Liver (tissue), 9 donors: ENCODE results near the gene ACO2. TPM values are rescaled to one million over a fixed set of nuclear protein-coding genes. Genes with fewer than 3 reads are reported as not detected.

Experiments used
- DNase-seq: peaks from one replicate; pipeline ENCODE4 v3.0.0-alpha.2; 2017; ENCODE audit warnings: low spot score
- H3K27ac ChIP-seq, 2 donors: one replicate each; pipeline ENCODE4 v1.7.0; 2013; ENCODE audit warnings: inconsistent platforms in 2 of 2, low read length in 2 of 2, control low read depth in 1 of 2, low read depth in 1 of 2, mild to moderate bottlenecking in 1 of 2
- H3K27me3 ChIP-seq, 4 donors: one replicate each; pipeline versions ENCODE4 v1.6.1 to v1.7.0; 2013; ENCODE audit warnings: low read length in 3 of 4, inconsistent platforms in 1 of 4, mild to moderate bottlenecking in 1 of 4, moderate library complexity in 1 of 4; ENCODE audit not compliant: control insufficient read depth in 4 of 4, insufficient read depth in 4 of 4
- H3K36me3 ChIP-seq, 4 donors: one replicate each; pipeline versions ENCODE4 v1.6.1 to v1.7.0; 2013; ENCODE audit warnings: low read length in 3 of 4, mild to moderate bottlenecking in 3 of 4, low read depth in 1 of 4, moderate library complexity in 1 of 4; ENCODE audit not compliant: control insufficient read depth in 4 of 4, insufficient read depth in 3 of 4
- H3K4me1 ChIP-seq, 4 donors: one replicate each; pipeline versions ENCODE4 v1.6.1 to v1.7.0; 2013; ENCODE audit warnings: low read length in 3 of 4, mild to moderate bottlenecking in 3 of 4, moderate library complexity in 1 of 4; ENCODE audit not compliant: control insufficient read depth in 4 of 4, insufficient read depth in 4 of 4
- H3K4me3 ChIP-seq, 3 donors: one replicate each; pipeline versions ENCODE4 v1.6.1 to v1.7.0; 2013; ENCODE audit warnings: low read length in 3 of 3, control low read depth in 1 of 3, low read depth in 1 of 3, mild to moderate bottlenecking in 1 of 3
- H3K9ac ChIP-seq, 2 donors: one replicate each; pipeline ENCODE4 v1.7.0; 2013; ENCODE audit warnings: low read length in 2 of 2, mild to moderate bottlenecking in 2 of 2, moderate library complexity in 2 of 2, control low read depth in 1 of 2, low read depth in 1 of 2
- H3K9me3 ChIP-seq, 4 donors: one replicate each; pipeline versions ENCODE4 v1.6.1 to v1.7.0; 2013; ENCODE audit warnings: low read length in 3 of 4; ENCODE audit not compliant: control insufficient read depth in 4 of 4
- EGR1 ChIP-seq, 2 donors: IDR thresholded peaks; 2 replicates each; pipeline ENCODE4 v1.6.1; 2016 to 2018; ENCODE audit warnings: antibody characterized with exemption in 2 of 2, low read depth in 2 of 2
- FOXA1 ChIP-seq: IDR thresholded peaks from 2 replicates; pipeline ENCODE4 v1.6.1; 2016; ENCODE audit warnings: antibody characterized with exemption
- FOXA2 ChIP-seq: IDR thresholded peaks from 2 replicates; pipeline ENCODE4 v1.6.1; 2016; ENCODE audit warnings: antibody characterized with exemption
- GABPA ChIP-seq, 2 donors: IDR thresholded peaks in 1 of 2; conservative IDR thresholded peaks in 1 of 2; 2 replicates each; pipeline ENCODE4 v1.6.1; 2016; ENCODE audit warnings: antibody characterized with exemption in 2 of 2, mild to moderate bottlenecking in 1 of 2, moderate library complexity in 1 of 2
- HNF4A ChIP-seq, 2 donors: conservative IDR thresholded peaks; 2 replicates each; pipeline ENCODE4 v1.6.1; 2016; ENCODE audit warnings: antibody characterized with exemption in 2 of 2, mild to moderate bottlenecking in 2 of 2
- HNF4G ChIP-seq: IDR thresholded peaks from 2 replicates; pipeline ENCODE4 v1.6.1; 2016; ENCODE audit warnings: antibody characterized with exemption
- NR2F2 ChIP-seq: IDR thresholded peaks from 2 replicates; pipeline ENCODE4 v1.6.1; 2016; ENCODE audit warnings: antibody characterized with exemption
- RAD21 ChIP-seq, 2 donors: IDR thresholded peaks; 2 replicates each; pipeline ENCODE4 v1.6.1; 2016; ENCODE audit warnings: antibody characterized with exemption in 2 of 2, mild to moderate bottlenecking in 2 of 2
- RXRA ChIP-seq, 2 donors: IDR thresholded peaks; 2 replicates each; pipeline ENCODE4 v1.6.1; 2017 to 2018; ENCODE audit warnings: antibody characterized with exemption in 2 of 2, mild to moderate bottlenecking in 1 of 2
- SP1 ChIP-seq: IDR thresholded peaks from 2 replicates; pipeline ENCODE4 v1.6.1; 2018; ENCODE audit warnings: antibody characterized with exemption, mild to moderate bottlenecking
- TAF1 ChIP-seq: conservative IDR thresholded peaks from 2 replicates; pipeline ENCODE4 v1.6.1; 2016; ENCODE audit warnings: antibody characterized with exemption, mild to moderate bottlenecking
- YY1 ChIP-seq: IDR thresholded peaks from 2 replicates; pipeline ENCODE4 v1.6.1; 2016; ENCODE audit warnings: antibody characterized with exemption, mild to moderate bottlenecking
- WGBS: extraction: QIAGEN DNeasy Blood & Tissue Kit; methylation state at CpG from one replicate; pipeline ENCODE4 v1.1.7; 2013; 5-methylcytosine and 5-hydroxymethylcytosine counted together
- polyA plus RNA-seq, 2 donors: library from polyadenylated mRNA; stranded (reverse) in 1 of 2; unstranded in 1 of 2; fragments of 200-250 nt in 1 of 2; fragments of >200 nt in 1 of 2; fragmentation: Nextera tagmentation in 1 of 2; extraction: Ambion mirVana in 1 of 2; gene quantifications; one replicate each; pipeline versions ENCODE4 v1.2.1 to v1.2.3, GENCODE V29; 2013 to 2015
- total RNA-seq, 2 donors: library from RNA; depleted of rRNA; stranded (reverse); fragments of >200 nt; gene quantifications; one replicate each; pipeline ENCODE4 v1.2.3, GENCODE V29; 2014
- TF ChIP-seq, protein P1 (sequence below): IDR thresholded peaks from 2 replicates; pipeline ENCODE4 v1.6.1; 2016; ENCODE audit warnings: antibody characterized with exemption, mild to moderate bottlenecking
- TF ChIP-seq, protein P2 (sequence below): IDR thresholded peaks from 2 replicates; pipeline ENCODE4 v1.6.1; 2016; ENCODE audit warnings: antibody characterized with exemption
- TF ChIP-seq, protein P3 (sequence below): IDR thresholded peaks from 2 replicates; pipeline ENCODE4 v1.6.1; 2016; ENCODE audit warnings: antibody characterized with exemption
- TF ChIP-seq, protein P4 (sequence below): fragments of 150-350 bp; IDR thresholded peaks from 2 replicates; pipeline ENCODE4 v1.5.1; 2017; ENCODE audit warnings: improper control_type of control experiment, low read depth, low read length; ENCODE audit not compliant: missing input control
- TF ChIP-seq, protein P5 (sequence below): IDR thresholded peaks from 2 replicates; pipeline ENCODE4 v1.6.1; 2016; ENCODE audit warnings: antibody characterized with exemption
- donor health status: healthy.
- donor health status: healthy.
- donor health status: healthy.
- donor health status: healthy.
- donor health status: healthy.

The ACO2 gene
- total RNA-seq: 10 to 100 TPM; 62.8 to 75.1 TPM
- polyA plus RNA-seq: 10 to 100 TPM; 45.3 to 76.1 TPM

DNA sequence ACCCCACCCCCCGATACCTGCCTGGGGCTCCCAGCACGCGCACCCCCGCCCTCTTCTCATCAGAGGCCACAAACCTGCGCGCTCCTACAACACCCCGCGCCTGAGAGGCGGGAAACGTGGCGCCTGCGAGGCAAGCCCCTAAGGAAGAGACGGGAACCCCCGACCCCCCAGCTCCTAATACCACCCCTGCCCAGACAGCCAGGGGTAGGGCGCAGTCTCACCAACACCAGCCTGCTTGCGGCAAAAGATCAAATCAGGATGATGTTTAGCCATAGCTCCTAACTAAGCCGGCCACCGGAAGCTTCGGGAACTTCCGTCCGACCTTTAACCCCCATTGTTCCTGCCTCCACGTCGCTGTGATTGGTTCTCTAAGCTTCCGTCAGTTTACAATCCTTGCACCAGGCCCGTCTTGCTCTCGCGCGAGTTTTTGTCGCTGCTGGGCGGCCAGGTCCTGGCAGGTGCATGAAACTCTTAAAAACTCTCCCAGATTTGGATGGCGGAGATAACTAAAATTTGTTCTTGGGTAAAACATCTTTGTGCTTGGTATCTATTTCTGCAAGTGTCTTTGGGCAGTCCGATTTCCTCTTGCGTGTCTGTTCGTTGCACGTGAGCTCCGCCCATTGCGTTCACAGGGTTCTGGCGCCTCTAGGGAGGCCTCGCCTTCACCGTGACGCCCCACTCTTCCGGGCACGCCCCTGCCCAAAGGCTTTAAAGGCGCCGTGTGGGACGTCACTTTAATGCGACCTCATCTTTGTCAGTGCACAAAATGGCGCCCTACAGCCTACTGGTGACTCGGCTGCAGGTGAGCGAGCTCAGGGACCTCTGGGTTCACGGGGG, at the start of gene ACO2, which contains the start of gene PHF5A:
ACO2 (plus strand) TSS at position 737 of the 837 bp plus-strand sequence; CDS start at position 767, 30 bp downstream.
PHF5A (minus strand) TSS at position 312 of the 837 bp plus-strand sequence; CDS start at position 273, 39 bp downstream.
- Histone ChIP-seq H3K36me3 (peaks cover 12 to 29% (median 28%) of the 10 kb centered on the region in 4 donors), H3K4me3 (peak within 1 kb of the TSS; percentile 71 to 98 (median 96)), H3K4me1 (peaks cover 0 to 49% (median 44%) of the 10 kb centered on the region in 4 donors), H3K9me3 (no peaks in the 10 kb centered on the region), H3K27ac (peak within 1 kb of the TSS; percentile 87 to 97), H3K27me3 (no peaks in the 10 kb centered on the region), H3K9ac (peak within 1 kb of the TSS; percentile 85 to 86)
- WGBS: under 1% methylated on average over 51 of the region's 51 CpGs
- peak; percentile 98 for DNase-seq
- TF ChIP-seq, protein P1, sequence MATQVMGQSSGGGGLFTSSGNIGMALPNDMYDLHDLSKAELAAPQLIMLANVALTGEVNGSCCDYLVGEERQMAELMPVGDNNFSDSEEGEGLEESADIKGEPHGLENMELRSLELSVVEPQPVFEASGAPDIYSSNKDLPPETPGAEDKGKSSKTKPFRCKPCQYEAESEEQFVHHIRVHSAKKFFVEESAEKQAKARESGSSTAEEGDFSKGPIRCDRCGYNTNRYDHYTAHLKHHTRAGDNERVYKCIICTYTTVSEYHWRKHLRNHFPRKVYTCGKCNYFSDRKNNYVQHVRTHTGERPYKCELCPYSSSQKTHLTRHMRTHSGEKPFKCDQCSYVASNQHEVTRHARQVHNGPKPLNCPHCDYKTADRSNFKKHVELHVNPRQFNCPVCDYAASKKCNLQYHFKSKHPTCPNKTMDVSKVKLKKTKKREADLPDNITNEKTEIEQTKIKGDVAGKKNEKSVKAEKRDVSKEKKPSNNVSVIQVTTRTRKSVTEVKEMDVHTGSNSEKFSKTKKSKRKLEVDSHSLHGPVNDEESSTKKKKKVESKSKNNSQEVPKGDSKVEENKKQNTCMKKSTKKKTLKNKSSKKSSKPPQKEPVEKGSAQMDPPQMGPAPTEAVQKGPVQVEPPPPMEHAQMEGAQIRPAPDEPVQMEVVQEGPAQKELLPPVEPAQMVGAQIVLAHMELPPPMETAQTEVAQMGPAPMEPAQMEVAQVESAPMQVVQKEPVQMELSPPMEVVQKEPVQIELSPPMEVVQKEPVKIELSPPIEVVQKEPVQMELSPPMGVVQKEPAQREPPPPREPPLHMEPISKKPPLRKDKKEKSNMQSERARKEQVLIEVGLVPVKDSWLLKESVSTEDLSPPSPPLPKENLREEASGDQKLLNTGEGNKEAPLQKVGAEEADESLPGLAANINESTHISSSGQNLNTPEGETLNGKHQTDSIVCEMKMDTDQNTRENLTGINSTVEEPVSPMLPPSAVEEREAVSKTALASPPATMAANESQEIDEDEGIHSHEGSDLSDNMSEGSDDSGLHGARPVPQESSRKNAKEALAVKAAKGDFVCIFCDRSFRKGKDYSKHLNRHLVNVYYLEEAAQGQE: no peak
- TF ChIP-seq FOXA2: no peak
- peak; percentile 93 to 96 for TF ChIP-seq GABPA (IDR thresholded peaks at IDR 0.05 in 1 of 2, conservative IDR thresholded peaks at IDR 0.05 in 1 of 2)
- TF ChIP-seq, protein P2, sequence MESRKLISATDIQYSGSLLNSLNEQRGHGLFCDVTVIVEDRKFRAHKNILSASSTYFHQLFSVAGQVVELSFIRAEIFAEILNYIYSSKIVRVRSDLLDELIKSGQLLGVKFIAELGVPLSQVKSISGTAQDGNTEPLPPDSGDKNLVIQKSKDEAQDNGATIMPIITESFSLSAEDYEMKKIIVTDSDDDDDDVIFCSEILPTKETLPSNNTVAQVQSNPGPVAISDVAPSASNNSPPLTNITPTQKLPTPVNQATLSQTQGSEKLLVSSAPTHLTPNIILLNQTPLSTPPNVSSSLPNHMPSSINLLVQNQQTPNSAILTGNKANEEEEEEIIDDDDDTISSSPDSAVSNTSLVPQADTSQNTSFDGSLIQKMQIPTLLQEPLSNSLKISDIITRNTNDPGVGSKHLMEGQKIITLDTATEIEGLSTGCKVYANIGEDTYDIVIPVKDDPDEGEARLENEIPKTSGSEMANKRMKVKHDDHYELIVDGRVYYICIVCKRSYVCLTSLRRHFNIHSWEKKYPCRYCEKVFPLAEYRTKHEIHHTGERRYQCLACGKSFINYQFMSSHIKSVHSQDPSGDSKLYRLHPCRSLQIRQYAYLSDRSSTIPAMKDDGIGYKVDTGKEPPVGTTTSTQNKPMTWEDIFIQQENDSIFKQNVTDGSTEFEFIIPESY: peak; percentile 99
- TF ChIP-seq, protein P3, sequence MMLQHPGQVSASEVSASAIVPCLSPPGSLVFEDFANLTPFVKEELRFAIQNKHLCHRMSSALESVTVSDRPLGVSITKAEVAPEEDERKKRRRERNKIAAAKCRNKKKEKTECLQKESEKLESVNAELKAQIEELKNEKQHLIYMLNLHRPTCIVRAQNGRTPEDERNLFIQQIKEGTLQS: no peak
- TF ChIP-seq EGR1 (IDR thresholded peaks at IDR 0.05; ENCODE audit: low read depth in 2 of 2): no peak
- TF ChIP-seq TAF1: peak; percentile 38
- peak; percentile 74 for TF ChIP-seq SP1
- peak; percentile 100 for TF ChIP-seq YY1
- peak in 1 of 2 donors; percentile 21 for TF ChIP-seq RXRA (IDR thresholded peaks at IDR 0.05)
- TF ChIP-seq NR2F2: peak; percentile 75
- TF ChIP-seq HNF4G: no peak
- TF ChIP-seq, protein P4, sequence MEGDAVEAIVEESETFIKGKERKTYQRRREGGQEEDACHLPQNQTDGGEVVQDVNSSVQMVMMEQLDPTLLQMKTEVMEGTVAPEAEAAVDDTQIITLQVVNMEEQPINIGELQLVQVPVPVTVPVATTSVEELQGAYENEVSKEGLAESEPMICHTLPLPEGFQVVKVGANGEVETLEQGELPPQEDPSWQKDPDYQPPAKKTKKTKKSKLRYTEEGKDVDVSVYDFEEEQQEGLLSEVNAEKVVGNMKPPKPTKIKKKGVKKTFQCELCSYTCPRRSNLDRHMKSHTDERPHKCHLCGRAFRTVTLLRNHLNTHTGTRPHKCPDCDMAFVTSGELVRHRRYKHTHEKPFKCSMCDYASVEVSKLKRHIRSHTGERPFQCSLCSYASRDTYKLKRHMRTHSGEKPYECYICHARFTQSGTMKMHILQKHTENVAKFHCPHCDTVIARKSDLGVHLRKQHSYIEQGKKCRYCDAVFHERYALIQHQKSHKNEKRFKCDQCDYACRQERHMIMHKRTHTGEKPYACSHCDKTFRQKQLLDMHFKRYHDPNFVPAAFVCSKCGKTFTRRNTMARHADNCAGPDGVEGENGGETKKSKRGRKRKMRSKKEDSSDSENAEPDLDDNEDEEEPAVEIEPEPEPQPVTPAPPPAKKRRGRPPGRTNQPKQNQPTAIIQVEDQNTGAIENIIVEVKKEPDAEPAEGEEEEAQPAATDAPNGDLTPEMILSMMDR: peak; percentile 5
- TF ChIP-seq RAD21 (IDR thresholded peaks at IDR 0.05): peak in 1 of 2 donors; percentile 15
- TF ChIP-seq HNF4A (conservative IDR thresholded peaks at IDR 0.05): peak; percentile 18 to 46
- no peak for TF ChIP-seq FOXA1
- TF ChIP-seq, protein P5, sequence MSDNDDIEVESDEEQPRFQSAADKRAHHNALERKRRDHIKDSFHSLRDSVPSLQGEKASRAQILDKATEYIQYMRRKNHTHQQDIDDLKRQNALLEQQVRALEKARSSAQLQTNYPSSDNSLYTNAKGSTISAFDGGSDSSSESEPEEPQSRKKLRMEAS: peak; percentile 74
